ENCODE measurements around the gene DPP8. TPM values are rescaled to one million over a fixed set of nuclear protein-coding genes. Genes with fewer than 3 reads are reported as not detected.
A peak's percentile ranks its signal among the peaks of the same experiment; 100 is the strongest.

DPP8 gene
- total RNA-seq: 43.1 TPM
- 10 to 100 TPM; 43.2 to 52.4 (median 45.7) TPM for polyA plus RNA-seq

- peak; percentile 90 to 96 (median 92) for DNase-seq
- H3K27me3 ChIP-seq (ENCODE audit: control insufficient read depth, insufficient read depth, low read length): no peaks in the 10 kb centered on the region
- Mint-ChIP-seq H3K9me3 (peaks cover 0 to 4% (median 0%) of the 10 kb centered on the region in 7 donors), H3K36me3 (peaks cover 3% of the 10 kb centered on the region), H3K27ac (peak within 1 kb of the TSS; percentile 76 to 93 (median 93)), H3K4me1 (peaks cover 21 to 54% (median 41%) of the 10 kb centered on the region in 4 donors), H3K4me3 (peak within 1 kb of the TSS; percentile 90 to 100 (median 95)), H3K27me3 (no peaks in the 10 kb centered on the region)
- ATAC-seq (ENCODE audit: low read depth in 2 of 2): peak; percentile 98
- H3K4me3 ChIP-seq (ENCODE audit: low read depth, low read length): peak within 1 kb of the TSS; percentile 97
- peak within 1 kb of the TSS; percentile 90 for H3K27ac ChIP-seq (ENCODE audit: insufficient read depth, low read length, poor library complexity, severe bottlenecking)
- no peaks in the 10 kb centered on the region for H3K9me3 ChIP-seq (ENCODE audit: control insufficient read depth in 2 of 2, low read length in 2 of 2)
- H3K36me3 ChIP-seq (ENCODE audit: control insufficient read depth, insufficient read depth, low read length): peaks cover 15% of the 10 kb centered on the region
- H3K4me1 ChIP-seq (ENCODE audit: control insufficient read depth, insufficient read depth, low read length, poor library complexity, severe bottlenecking): peaks cover 21% of the 10 kb centered on the region
Measured at GRCh38 chr15:65516997-65517865, at the start of gene DPP8. DPP8 (minus strand) TSS chr15:65517689; CDS start chr15:65512553, 5,136 bp downstream.

- no peak overlapping the region for H3K4me3 Mint-ChIP-seq
- Histone ChIP-seq H3K27ac (ENCODE audit: insufficient read depth, low read length, poor library complexity, severe bottlenecking) (no peak overlapping the region), H3K4me3 (ENCODE audit: low read depth, low read length) (no peak overlapping the region), H3K27me3 (ENCODE audit: control insufficient read depth, insufficient read depth, low read length) (no peaks in the 10 kb centered on the region), H3K36me3 (ENCODE audit: control insufficient read depth, insufficient read depth, low read length) (peaks cover 44% of the 10 kb centered on the region), H3K9me3 (ENCODE audit: control insufficient read depth in 2 of 2, low read length in 2 of 2) (no peaks in the 10 kb centered on the region), H3K4me1 (ENCODE audit: control insufficient read depth, insufficient read depth, low read length, poor library complexity, severe bottlenecking) (no peaks in the 10 kb centered on the region)
- DNase-seq (no peak), ATAC-seq (ENCODE audit: low read depth in 2 of 2) (no peak)
- H3K4me1 Mint-ChIP-seq: peaks cover 0 to 1% (median 0%) of the 10 kb centered on the region in 4 donors
- peaks cover 59% of the 10 kb centered on the region for H3K36me3 Mint-ChIP-seq
- H3K27me3 Mint-ChIP-seq: no peaks in the 10 kb centered on the region
- H3K9me3 Mint-ChIP-seq: peaks cover 0 to 4% (median 0%) of the 10 kb centered on the region in 7 donors
- H3K27ac Mint-ChIP-seq: no peak overlapping the region
Measured at GRCh38 chr15:65561934-65562333, 44.4 kb upstream of the DPP8 start.

GRCh38 chr15:65559941-65560340 is 42.5 kb upstream of the DPP8 start:
- Histone ChIP-seq H3K36me3 (ENCODE audit: control insufficient read depth, insufficient read depth, low read length) (peaks cover 46% of the 10 kb centered on the region), H3K27ac (ENCODE audit: insufficient read depth, low read length, poor library complexity, severe bottlenecking) (no peak overlapping the region), H3K27me3 (ENCODE audit: control insufficient read depth, insufficient read depth, low read length) (no peaks in the 10 kb centered on the region), H3K9me3 (ENCODE audit: control insufficient read depth in 2 of 2, low read length in 2 of 2) (no peaks in the 10 kb centered on the region), H3K4me1 (ENCODE audit: control insufficient read depth, insufficient read depth, low read length, poor library complexity, severe bottlenecking) (no peaks in the 10 kb centered on the region), H3K4me3 (ENCODE audit: low read depth, low read length) (no peak overlapping the region)
- Mint-ChIP-seq H3K4me1 (peaks cover 0 to 4% (median under 1%) of the 10 kb centered on the region in 4 donors), H3K36me3 (peaks cover 63% of the 10 kb centered on the region), H3K4me3 (no peak overlapping the region), H3K27me3 (no peaks in the 10 kb centered on the region), H3K27ac (no peak overlapping the region), H3K9me3 (peaks cover 0 to 2% (median 0%) of the 10 kb centered on the region in 7 donors)
- no peak for DNase-seq
- ATAC-seq (ENCODE audit: low read depth in 2 of 2): no peak

DNA sequence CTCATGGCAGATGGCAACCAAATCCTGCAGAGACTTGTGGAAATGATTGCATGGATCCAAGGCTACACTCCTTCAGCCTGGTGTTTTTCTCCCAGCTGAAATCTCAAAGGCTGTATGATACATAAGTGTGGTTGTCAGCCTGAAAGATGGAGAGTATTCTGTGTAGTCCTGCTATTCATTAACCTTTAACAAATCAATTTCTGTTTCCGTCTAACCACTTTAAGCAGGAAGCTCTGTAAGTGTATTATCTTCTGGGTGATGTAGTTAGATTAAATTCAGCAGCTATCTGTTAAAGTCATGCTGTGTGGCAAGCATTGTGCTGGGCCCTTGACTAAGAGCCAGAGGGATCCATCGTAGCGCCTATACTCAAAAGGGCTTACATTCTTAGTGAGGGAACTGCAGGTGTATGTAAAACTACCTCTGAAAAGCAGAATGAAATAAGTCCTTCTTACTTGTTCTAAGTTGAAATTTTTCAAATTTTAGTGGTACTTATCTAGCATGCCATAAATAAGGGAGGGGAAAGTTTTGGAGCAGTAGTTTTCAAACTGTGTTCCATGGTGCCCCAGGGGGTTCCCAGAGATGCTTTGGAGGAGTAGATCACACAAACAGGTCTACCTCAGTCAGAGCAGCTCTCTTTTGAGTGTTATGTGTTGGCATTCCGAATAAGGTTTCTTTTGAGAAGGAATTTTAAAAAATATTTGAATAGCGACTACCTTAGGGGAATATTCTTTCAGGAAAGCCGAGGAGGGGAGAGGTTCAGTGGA is 41.7 kb upstream of the DPP8 start:
- Mint-ChIP-seq H3K4me3 (no peak overlapping the region), H3K9me3 (peaks cover 0 to 1% (median 0%) of the 10 kb centered on the region in 7 donors), H3K4me1 (peaks cover 0 to 5% (median under 1%) of the 10 kb centered on the region in 4 donors), H3K27me3 (no peaks in the 10 kb centered on the region), H3K27ac (no peak overlapping the region), H3K36me3 (peaks cover 61% of the 10 kb centered on the region)
- DNase-seq: no peak
- Histone ChIP-seq H3K9me3 (ENCODE audit: control insufficient read depth in 2 of 2, low read length in 2 of 2) (no peaks in the 10 kb centered on the region), H3K36me3 (ENCODE audit: control insufficient read depth, insufficient read depth, low read length) (peaks cover 40% of the 10 kb centered on the region), H3K27me3 (ENCODE audit: control insufficient read depth, insufficient read depth, low read length) (no peaks in the 10 kb centered on the region), H3K27ac (ENCODE audit: insufficient read depth, low read length, poor library complexity, severe bottlenecking) (no peak overlapping the region), H3K4me3 (ENCODE audit: low read depth, low read length) (no peak overlapping the region), H3K4me1 (ENCODE audit: control insufficient read depth, insufficient read depth, low read length, poor library complexity, severe bottlenecking) (no peaks in the 10 kb centered on the region)
- ATAC-seq (ENCODE audit: low read depth in 2 of 2): no peak

DNA sequence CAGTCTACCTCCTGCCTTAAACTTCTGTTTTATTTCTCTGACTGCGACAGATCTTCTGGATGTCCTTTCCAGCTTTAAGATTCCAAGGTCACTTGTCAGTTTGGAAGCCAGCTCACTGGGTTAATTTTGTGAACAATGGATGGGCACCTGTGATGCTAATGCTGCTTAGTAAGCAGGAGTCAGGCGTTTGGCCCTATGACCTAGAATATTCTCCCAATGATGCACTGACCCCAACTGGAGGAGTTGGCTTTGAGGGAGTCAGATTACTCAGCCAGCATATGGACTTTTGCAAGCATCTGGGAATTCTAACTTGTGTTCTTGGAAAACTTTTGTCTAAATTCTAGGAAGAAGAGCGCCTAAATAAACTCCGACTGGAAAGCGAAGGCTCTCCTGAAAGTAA is 40.8 kb upstream of the DPP8 start:
- DNase-seq (no peak), ATAC-seq (ENCODE audit: low read depth in 2 of 2) (no peak)
- H3K9me3 Mint-ChIP-seq: no peaks in the 10 kb centered on the region
- H3K27ac Mint-ChIP-seq: no peak overlapping the region
- H3K4me3 ChIP-seq (ENCODE audit: low read depth, low read length): no peak overlapping the region
- H3K36me3 ChIP-seq (ENCODE audit: control insufficient read depth, insufficient read depth, low read length): peaks cover 35% of the 10 kb centered on the region
- H3K9me3 ChIP-seq (ENCODE audit: control insufficient read depth in 2 of 2, low read length in 2 of 2): no peaks in the 10 kb centered on the region
- H3K36me3 Mint-ChIP-seq: peaks cover 58% of the 10 kb centered on the region
- peaks cover 0 to 10% (median under 1%) of the 10 kb centered on the region in 4 donors for H3K4me1 Mint-ChIP-seq
- H3K27me3 ChIP-seq (ENCODE audit: control insufficient read depth, insufficient read depth, low read length): no peaks in the 10 kb centered on the region
- no peaks in the 10 kb centered on the region for H3K27me3 Mint-ChIP-seq
- H3K27ac ChIP-seq (ENCODE audit: insufficient read depth, low read length, poor library complexity, severe bottlenecking): no peak overlapping the region
- no peak overlapping the region for H3K4me3 Mint-ChIP-seq
- no peaks in the 10 kb centered on the region for H3K4me1 ChIP-seq (ENCODE audit: control insufficient read depth, insufficient read depth, low read length, poor library complexity, severe bottlenecking)

DNA sequence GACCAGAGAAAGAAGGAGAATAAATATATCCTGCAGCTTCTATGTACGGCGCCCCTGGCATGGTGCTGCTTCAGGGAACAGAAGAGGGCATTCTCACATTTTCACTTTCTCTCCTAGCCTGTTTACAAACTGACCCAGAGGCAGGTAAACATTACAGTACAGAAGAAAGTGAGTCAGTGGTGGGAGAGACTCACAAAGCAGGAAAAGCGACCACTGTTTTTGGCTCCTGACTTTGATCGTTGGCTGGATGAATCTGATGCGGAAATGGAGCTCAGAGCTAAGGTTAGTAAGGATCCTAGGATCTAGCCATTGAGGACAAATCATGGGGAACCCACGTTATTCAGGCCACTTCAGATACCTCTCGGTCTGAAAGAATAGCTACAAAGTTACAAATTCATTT is 39.1 kb upstream of the DPP8 start:
- H3K36me3 ChIP-seq (ENCODE audit: control insufficient read depth, insufficient read depth, low read length): peaks cover 30% of the 10 kb centered on the region
- DNase-seq (no peak), ATAC-seq (ENCODE audit: low read depth in 2 of 2) (no peak)
- no peaks in the 10 kb centered on the region for H3K9me3 ChIP-seq (ENCODE audit: control insufficient read depth in 2 of 2, low read length in 2 of 2)
- no peaks in the 10 kb centered on the region for H3K27me3 Mint-ChIP-seq
- no peaks in the 10 kb centered on the region for H3K27me3 ChIP-seq (ENCODE audit: control insufficient read depth, insufficient read depth, low read length)
- H3K4me3 ChIP-seq (ENCODE audit: low read depth, low read length): no peak overlapping the region
- peaks cover 57% of the 10 kb centered on the region for H3K36me3 Mint-ChIP-seq
- H3K4me3 Mint-ChIP-seq: no peak overlapping the region
- H3K9me3 Mint-ChIP-seq: peaks cover 0 to 2% (median 0%) of the 10 kb centered on the region in 7 donors
- H3K27ac Mint-ChIP-seq: no peak overlapping the region
- peaks cover 0 to 10% (median under 1%) of the 10 kb centered on the region in 4 donors for H3K4me1 Mint-ChIP-seq
- H3K27ac ChIP-seq (ENCODE audit: insufficient read depth, low read length, poor library complexity, severe bottlenecking): no peak overlapping the region
- no peaks in the 10 kb centered on the region for H3K4me1 ChIP-seq (ENCODE audit: control insufficient read depth, insufficient read depth, low read length, poor library complexity, severe bottlenecking)

GRCh38 chr15:65553691-65554090 is 36.2 kb upstream of the DPP8 start:
- no peak overlapping the region for H3K27ac Mint-ChIP-seq
- no peaks in the 10 kb centered on the region for H3K9me3 ChIP-seq (ENCODE audit: control insufficient read depth in 2 of 2, low read length in 2 of 2)
- no peaks in the 10 kb centered on the region for H3K4me1 ChIP-seq (ENCODE audit: control insufficient read depth, insufficient read depth, low read length, poor library complexity, severe bottlenecking)
- ATAC-seq (ENCODE audit: low read depth in 2 of 2): no peak
- DNase-seq: no peak
- H3K4me1 Mint-ChIP-seq: peaks cover 13 to 22% (median 15%) of the 10 kb centered on the region in 4 donors
- no peaks in the 10 kb centered on the region for H3K27me3 ChIP-seq (ENCODE audit: control insufficient read depth, insufficient read depth, low read length)
- peaks cover 23% of the 10 kb centered on the region for H3K36me3 ChIP-seq (ENCODE audit: control insufficient read depth, insufficient read depth, low read length)
- H3K4me3 Mint-ChIP-seq: no peak overlapping the region
- H3K9me3 Mint-ChIP-seq: peaks cover 0 to 2% (median 0%) of the 10 kb centered on the region in 7 donors
- peaks cover 44% of the 10 kb centered on the region for H3K36me3 Mint-ChIP-seq
- H3K4me3 ChIP-seq (ENCODE audit: low read depth, low read length): no peak overlapping the region
- no peaks in the 10 kb centered on the region for H3K27me3 Mint-ChIP-seq
- H3K27ac ChIP-seq (ENCODE audit: insufficient read depth, low read length, poor library complexity, severe bottlenecking): no peak overlapping the region
